IPS-18c (cell line): Measurements from ENCODE around the gene PTCRA.
"Not testable (repeated sequence)": the region's sequence is repeated elsewhere in the genome, so short reads cannot be mapped to it uniquely, and the experiment has no call there.

Source experiments
- H3K4me3 ChIP-seq: 2 replicates; pipeline ENCODE4 v1.7.0; 2013; ENCODE audit warnings: low read depth, mild to moderate bottlenecking, low read length, moderate library complexity; ENCODE audit not compliant: insufficient read depth
- H3K9me3 ChIP-seq: one replicate; pipeline ENCODE4 v1.6.1; 2013; ENCODE audit warnings: mild to moderate bottlenecking, low read length, moderate library complexity; ENCODE audit not compliant: control insufficient read depth, insufficient read depth

The PTCRA gene, protein sequence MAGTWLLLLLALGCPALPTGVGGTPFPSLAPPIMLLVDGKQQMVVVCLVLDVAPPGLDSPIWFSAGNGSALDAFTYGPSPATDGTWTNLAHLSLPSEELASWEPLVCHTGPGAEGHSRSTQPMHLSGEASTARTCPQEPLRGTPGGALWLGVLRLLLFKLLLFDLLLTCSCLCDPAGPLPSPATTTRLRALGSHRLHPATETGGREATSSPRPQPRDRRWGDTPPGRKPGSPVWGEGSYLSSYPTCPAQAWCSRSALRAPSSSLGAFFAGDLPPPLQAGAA

DNA sequence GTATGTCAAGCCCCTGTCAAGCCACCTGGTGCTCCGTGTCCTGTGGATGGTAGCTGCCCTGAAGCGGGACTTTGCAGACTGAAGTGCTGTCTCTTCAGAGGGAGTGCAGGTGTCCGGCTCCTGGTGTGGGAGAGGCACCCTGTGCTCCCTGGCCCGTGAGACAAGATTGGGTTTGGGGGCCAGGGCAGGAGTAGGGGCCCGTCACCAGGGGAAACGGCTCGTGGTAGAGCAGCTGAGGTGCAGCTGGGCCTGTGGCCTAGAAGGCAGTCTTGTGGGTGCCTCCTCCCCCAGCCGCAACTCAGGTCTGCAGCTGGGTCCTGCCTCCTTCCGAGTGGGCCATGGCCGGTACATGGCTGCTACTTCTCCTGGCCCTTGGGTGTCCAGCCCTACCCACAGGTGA is at the start of gene PTCRA:
Gene PTCRA (plus strand): TSS at position 322 of the 400 bp plus-strand sequence. CDS start 17 bp downstream, at position 339.
- Histone ChIP-seq H3K4me3 (no peak within 1 kb of the TSS), H3K9me3 (peaks cover 2% of the 10 kb centered on the region)

DNA sequence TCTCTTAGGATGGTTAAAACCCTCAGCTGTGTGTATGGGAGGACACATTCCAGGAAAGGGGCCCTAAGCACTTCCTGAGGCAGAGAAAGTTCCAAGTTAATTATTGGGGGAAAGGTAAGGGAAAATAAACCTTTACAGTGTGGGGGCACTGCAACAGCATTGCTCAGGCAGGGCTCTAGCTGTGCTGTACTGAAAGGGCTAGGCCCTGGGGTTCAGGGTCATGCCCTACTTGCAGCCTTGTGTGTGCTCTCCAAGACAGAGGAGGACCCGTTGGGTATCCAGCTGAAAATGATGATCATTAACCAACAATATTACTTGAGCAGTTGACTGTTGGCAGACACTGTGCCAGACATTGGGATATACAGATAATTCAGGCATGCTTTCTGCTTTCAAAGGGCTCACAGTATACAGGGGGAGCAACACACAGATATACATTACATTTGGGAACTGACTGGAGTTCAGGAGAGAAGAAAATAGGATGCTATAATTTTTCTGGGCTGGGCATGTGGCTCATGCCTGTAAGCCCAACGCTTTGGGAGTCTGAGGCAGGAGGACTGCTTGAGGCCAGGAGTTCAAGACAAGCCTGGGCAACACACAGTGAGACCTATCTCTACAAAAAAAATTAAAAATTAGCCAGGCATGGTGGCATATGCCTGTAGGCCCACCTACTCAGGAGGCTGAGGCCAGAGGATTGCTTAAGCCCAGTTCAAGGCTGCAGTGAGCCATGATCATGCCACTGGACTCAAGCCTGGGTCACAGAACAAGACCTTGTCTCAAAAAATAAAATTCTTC is 45.5 kb upstream of the PTCRA start:
- H3K9me3 ChIP-seq: no peaks in the 10 kb centered on the region
- H3K4me3 ChIP-seq: no peak overlapping the region

GRCh38 chr6:42871711-42872110 is 44.1 kb upstream of the PTCRA start:
- no peak overlapping the region for H3K4me3 ChIP-seq
- H3K9me3 ChIP-seq: no peaks in the 10 kb centered on the region

GRCh38 chr6:42873313-42873712 is 42.5 kb upstream of the PTCRA start:
- H3K4me3 ChIP-seq: no peak overlapping the region
- H3K9me3 ChIP-seq: no peaks in the 10 kb centered on the region

- Histone ChIP-seq H3K4me3 (no peak overlapping the region), H3K9me3 (no peaks in the 10 kb centered on the region)
These were observed 38.2 kb upstream of the PTCRA start for GRCh38 chr6:42877695-42878094.

- Histone ChIP-seq H3K9me3 (no peaks in the 10 kb centered on the region), H3K4me3 (peak within 1 kb of the TSS; percentile 85)
These were observed 36.2 kb upstream of the PTCRA start, which contains the start of gene RPL7L1 for GRCh38 chr6:42879372-42880239. TSS of gene RPL7L1 (plus strand) at chr6:42879616. CDS start at chr6:42879911, 295 bp downstream.

GRCh38 chr6:42880240-42880817 is 35.5 kb upstream of the PTCRA start:
- not testable (repeated sequence) for H3K9me3 ChIP-seq
- H3K4me3 ChIP-seq: peak overlapping the region; percentile 85

GRCh38 chr6:42880871-42881270 is 35.0 kb upstream of the PTCRA start:
- peak overlapping the region; percentile 85; the same call in 1 of the 2 replicates for H3K4me3 ChIP-seq
- not testable (repeated sequence) for H3K9me3 ChIP-seq

DNA sequence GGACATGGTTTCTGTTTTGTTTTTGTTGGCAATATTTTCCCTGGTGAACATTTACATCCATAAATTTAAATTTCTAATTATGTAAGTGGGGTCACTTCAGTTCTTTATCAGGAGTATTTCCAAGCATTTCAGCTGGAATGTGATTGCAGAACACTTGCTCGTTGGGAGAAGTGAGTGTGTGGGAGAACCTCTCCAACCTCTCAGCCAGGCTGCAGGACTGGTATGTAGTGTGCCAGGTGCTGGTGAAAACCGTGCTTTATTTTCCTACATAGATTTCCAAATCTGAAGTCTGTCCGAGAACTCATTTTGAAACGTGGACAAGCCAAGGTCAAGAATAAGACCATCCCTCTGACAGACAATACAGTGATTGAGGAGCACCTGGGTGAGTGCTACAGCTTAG is 30.2 kb upstream of the PTCRA start:
- H3K9me3 ChIP-seq: no peaks in the 10 kb centered on the region

DNA sequence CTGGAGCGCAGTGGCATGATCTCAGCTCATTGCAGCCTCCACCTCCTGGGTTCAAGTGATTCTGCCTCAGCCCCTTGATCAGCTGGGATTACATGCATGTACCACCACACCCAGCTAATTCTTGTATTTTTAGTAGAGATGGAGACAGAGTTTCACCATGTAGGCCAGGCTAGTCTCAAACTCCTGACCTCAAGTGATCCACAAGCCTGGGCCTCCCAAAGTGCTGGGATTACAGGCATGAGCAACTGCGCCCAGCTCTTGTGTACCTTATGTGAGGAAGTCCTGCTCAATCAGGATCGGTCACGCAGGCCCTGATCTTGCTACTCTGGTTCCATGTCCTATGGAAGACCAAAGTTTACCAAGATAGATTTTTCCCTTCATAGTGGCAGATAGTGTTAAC is 27.7 kb upstream of the PTCRA start:
- not testable (repeated sequence) for H3K4me3 ChIP-seq, H3K9me3 ChIP-seq

More for the DNA sequence above, 30.2 kb upstream of the PTCRA start:
- no peak overlapping the region for H3K4me3 ChIP-seq

DNA sequence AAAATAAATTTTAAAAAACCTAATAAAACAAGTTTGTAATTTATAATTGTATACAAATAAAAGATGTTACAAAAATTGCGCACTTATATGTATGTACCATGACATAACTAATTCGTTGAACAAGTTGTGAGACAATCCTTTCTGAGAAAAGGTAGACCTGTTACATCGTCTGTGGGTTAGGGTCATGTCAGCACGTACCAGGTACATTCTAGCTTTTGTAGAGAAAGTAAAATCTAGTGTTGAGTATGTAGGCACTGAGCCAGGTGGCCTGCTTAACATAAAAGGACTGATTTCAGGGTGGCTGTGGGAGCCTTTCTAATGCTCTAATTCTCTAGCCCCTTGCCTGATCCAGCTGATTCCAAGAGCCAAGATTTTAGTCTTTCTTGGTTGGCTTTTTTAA is 26.0 kb upstream of the PTCRA start:
- Histone ChIP-seq H3K9me3 (no peaks in the 10 kb centered on the region), H3K4me3 (peak overlapping the region; percentile 99)

- no peaks in the 10 kb centered on the region for H3K9me3 ChIP-seq
- H3K4me3 ChIP-seq: peak overlapping the region; percentile 99
These were observed 25.3 kb upstream of the PTCRA start for GRCh38 chr6:42890311-42891198.

- no peaks in the 10 kb centered on the region for H3K9me3 ChIP-seq
- peak overlapping the region; percentile 99 for H3K4me3 ChIP-seq
These were observed 24.6 kb upstream of the PTCRA start for GRCh38 chr6:42891199-42891722.

DNA sequence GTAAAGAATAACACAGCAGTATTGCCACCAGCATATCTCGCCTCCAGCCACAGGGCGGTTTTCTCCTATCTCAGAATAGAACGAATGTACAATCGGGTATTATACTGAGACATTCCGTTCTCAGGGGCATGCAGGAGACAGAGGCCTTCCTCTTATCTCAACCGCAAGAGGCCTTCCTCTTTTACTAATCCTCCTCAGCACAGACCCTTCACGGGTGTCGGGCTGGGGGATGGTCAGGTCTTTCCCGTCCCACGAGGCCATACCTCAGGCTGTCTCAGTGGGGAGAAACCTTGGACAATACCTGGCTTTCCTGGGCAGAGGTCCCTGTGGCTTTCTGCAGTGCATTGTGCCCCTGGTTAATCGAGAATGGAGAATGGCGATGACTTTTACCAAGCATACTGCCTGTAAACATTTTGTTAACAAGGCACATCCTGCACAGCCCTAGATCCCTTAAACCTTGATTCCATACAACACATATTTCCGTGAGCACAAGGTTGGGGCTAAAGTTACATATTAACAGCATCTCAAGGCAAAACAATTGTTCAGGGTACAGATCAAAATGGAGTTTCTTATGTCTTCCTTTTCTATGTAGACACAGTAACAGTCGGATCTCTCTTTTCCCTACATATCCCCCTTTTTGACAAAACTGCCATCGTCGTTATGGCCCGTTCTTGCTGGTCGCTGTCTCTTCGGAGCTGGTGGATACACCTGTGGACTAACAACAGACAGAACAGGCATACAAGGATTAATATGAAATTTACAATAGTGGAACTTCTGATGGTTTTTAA is 21.6 kb upstream of the PTCRA start:
- not testable (repeated sequence) for H3K4me3 ChIP-seq, H3K9me3 ChIP-seq

DNA sequence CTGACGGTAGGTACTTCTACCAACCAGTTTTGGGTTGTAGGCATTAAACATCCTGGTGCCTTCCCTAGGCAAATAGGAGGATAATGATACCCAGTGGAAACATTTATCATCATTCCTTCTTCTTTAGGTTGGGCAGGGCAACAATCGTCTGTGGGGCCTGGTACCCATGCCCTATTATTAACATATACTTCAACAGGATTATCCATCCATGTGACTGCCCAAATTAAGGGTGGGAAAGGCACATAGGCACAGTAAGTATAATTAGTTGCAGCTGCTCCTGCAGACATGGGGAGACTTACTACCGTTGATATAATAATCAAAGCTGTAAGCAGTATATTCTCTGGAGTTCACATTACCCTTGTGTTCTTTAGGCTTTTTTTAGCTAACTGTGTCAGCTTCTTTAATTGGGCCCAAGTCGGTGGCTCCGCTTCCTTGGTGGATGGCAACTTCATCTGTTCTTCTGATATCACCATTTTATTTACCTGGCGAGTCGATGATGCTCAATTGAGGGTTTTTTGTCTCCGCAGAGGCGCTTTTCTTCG is 19.6 kb upstream of the PTCRA start:
- no peak overlapping the region for H3K4me3 ChIP-seq

More for the DNA sequence above, 19.6 kb upstream of the PTCRA start:
- no peaks in the 10 kb centered on the region for H3K9me3 ChIP-seq
